HepG2 (cell line): ENCODE results near the gene EPB41L1. TPM values are rescaled to one million over a fixed set of nuclear protein-coding genes. Genes with fewer than 3 reads are reported as not detected.

Experiments used
- EHMT2 ChIP-seq: fragments of 200-600 bp; sonication (generic); IDR thresholded peaks from 2 replicates; pipeline ENCODE4 v1.7.0; 2017; ENCODE audit warnings: antibody characterized with exemption, low read depth, low read length, borderline replicate concordance
- ERF ChIP-seq: IDR thresholded peaks from 2 replicates; pipeline ENCODE4 v1.6.1; 2018; ENCODE audit warnings: missing biosample characterization, missing genetic modification reagents
- FOXP1 ChIP-seq, 2 experiments: fragments of 450-650 bp in 1 of 2; IDR thresholded peaks; 2 replicates each; pipeline ENCODE4 v1.6.1; 2017 to 2018; ENCODE audit warnings: antibody characterized with exemption in 1 of 2
- MZF1 ChIP-seq: sonication (generic); formaldehyde crosslinking; IDR thresholded peaks from 2 replicates; pipeline ENCODE4 v1.8.1; 2023; ENCODE audit warnings: mild to moderate bottlenecking, missing genetic modification reagents, borderline replicate concordance
- PRPF4 ChIP-seq: fragments of 200-400 bp; formaldehyde crosslinking; IDR thresholded peaks from 2 replicates; pipeline ENCODE4 v1.6.1; 2016; ENCODE audit warnings: low read length, low read depth; ENCODE audit not compliant: poor library complexity, severe bottlenecking
- SETDB1 ChIP-seq: sonication (generic); formaldehyde crosslinking; IDR thresholded peaks from 2 replicates; pipeline ENCODE4 v1.5.1; 2020; ENCODE audit warnings: missing genetic modification reagents, mild to moderate bottlenecking, borderline replicate concordance
- SSRP1 ChIP-seq: IDR thresholded peaks from 2 replicates; pipeline ENCODE4 v1.6.1; 2016; ENCODE audit warnings: control low read depth
- ZNF263 ChIP-seq: sonication (generic); formaldehyde crosslinking; IDR thresholded peaks from 2 replicates; pipeline ENCODE4 v1.4.0; 2020; ENCODE audit warnings: missing genetic modification reagents
- ZNF552 ChIP-seq: sonication (generic); formaldehyde crosslinking; IDR thresholded peaks from 2 replicates; pipeline ENCODE4 v1.9.0; 2022; ENCODE audit warnings: missing genetic modification reagents, mild to moderate bottlenecking, borderline replicate concordance
- ZNF556 ChIP-seq: sonication (generic); formaldehyde crosslinking; IDR thresholded peaks from 2 replicates; pipeline ENCODE4 v1.4.0; 2020; ENCODE audit warnings: mild to moderate bottlenecking, missing genetic modification reagents, borderline replicate concordance
- polyA plus RNA-seq, 8 experiments: library from polyadenylated mRNA; depleted of rRNA in 3 of 8; stranded (reverse) in 7 of 8; unstranded in 1 of 8; fragments of >200 nt; fragmentation: Illumina TruSeq in 4 of 8; extraction: Trizol in 4 of 8; gene quantifications; 2 replicates each; pipeline versions ENCODE4 v1.2.1 to v1.2.3, GENCODE V29; 2011 to 2016; ENCODE audit warnings: low read depth in 4 of 8, missing spikeins in 1 of 8, mixed read lengths in 1 of 8; ENCODE audit not compliant: insufficient read depth in 1 of 8
- total RNA-seq, 5 experiments: library from RNA; depleted of rRNA; stranded (reverse); fragments of >200 nt; fragmentation: Illumina TruSeq; extraction: Trizol; gene quantifications; 2 replicates each; pipeline ENCODE4 v1.2.3, GENCODE V29; 2016; ENCODE audit warnings: low read depth in 1 of 5
- TF ChIP-seq, protein P1 (sequence below): sonication (generic); formaldehyde crosslinking; IDR thresholded peaks from 2 replicates; pipeline ENCODE4 v1.5.0; 2020; ENCODE audit warnings: missing genetic modification reagents
- TF ChIP-seq, protein P2 (sequence below): sonication (generic); formaldehyde crosslinking; IDR thresholded peaks from 2 replicates; pipeline ENCODE4 v1.4.0; 2020; ENCODE audit warnings: missing genetic modification reagents
- TF ChIP-seq, protein P3 (sequence below): fragments of 450-650 bp; IDR thresholded peaks from 2 replicates; pipeline ENCODE4 v1.6.1; 2017
- TF ChIP-seq, protein P4 (sequence below): sonication (generic); formaldehyde crosslinking; IDR thresholded peaks from 2 replicates; pipeline ENCODE4 v1.5.1; 2020; ENCODE audit warnings: mild to moderate bottlenecking, missing genetic modification reagents, moderate library complexity
- TF ChIP-seq, protein P5 (sequence below), 2 experiments: IDR thresholded peaks; 2 replicates each; pipeline ENCODE4 v1.6.1; 2011 to 2012; ENCODE audit warnings: low read length in 2 of 2, borderline replicate concordance in 1 of 2, low read depth in 1 of 2, mild to moderate bottlenecking in 1 of 2, moderate library complexity in 1 of 2

Gene EPB41L1
- total and polyA plus RNA-seq, 2 of the 13 experiments (the other 11 are each of a cell fraction or from before 2014, with no cell fraction given) = 16.7 to 39.0 TPM

DNA sequence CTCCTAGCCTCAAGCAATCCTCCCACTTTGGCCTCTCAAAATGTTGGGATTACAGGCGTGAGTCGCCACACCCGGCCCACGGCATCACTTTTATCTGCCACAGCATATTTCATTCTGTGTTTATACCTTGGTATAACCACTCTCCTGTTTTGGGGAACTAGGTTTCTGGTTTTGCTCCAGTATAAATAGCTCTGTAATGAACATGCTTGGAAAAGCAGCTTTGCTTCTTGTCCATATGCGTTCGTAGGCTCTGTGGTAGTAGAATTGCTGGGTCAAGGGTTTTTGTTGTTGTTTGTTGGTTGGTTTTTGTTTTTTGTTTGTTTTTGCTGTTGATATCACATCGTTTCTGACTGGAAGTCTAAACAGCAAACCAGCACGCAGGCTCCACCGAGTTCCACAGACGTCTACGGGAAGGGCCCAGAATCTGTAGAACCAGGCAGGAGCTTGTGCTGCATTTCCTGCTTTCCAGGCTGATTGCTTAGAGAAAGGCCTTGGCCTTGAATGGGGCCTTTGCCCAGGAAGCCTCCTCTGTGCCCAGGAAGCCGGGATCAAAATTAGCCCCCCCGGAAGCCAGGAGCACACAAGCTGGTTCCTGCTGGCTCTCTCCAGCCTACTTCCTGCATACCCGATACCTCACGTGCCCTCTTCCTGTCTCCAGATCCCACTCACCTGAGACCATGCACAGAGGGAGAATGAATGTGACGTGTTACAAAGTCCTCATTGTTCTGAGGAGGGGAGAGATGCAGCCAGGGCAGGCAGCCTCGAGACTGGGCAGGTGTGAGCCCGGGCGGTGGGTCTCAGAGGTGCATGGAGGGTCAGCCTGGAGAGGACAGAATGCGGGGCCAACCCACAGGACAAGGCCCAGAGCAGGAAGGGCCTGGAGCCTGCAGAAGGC is 116.5 kb downstream of the EPB41L1 start (continued):
- TF ChIP-seq EHMT2 (peak; percentile 61; the same call in 1 of the 2 replicates), SETDB1 (CRISPR knock-in tag) (no peak), MZF1 (CRISPR knock-in tag) (no peak), ZNF263 (CRISPR knock-in tag) (no peak), ZNF552 (CRISPR knock-in tag) (no peak), FOXP1 (IDR thresholded peaks at IDR 0.05) (no peak), FOXP1 (CRISPR knock-in tag; IDR thresholded peaks at IDR 0.05) (no peak; the same call in 1 of the 2 replicates), ERF (peak; percentile 58), SSRP1 (CRISPR knock-in tag) (no peak; the same call in 1 of the 2 replicates), PRPF4 (peak; percentile 45), ZNF556 (no peak)
- TF ChIP-seq, protein P1, sequence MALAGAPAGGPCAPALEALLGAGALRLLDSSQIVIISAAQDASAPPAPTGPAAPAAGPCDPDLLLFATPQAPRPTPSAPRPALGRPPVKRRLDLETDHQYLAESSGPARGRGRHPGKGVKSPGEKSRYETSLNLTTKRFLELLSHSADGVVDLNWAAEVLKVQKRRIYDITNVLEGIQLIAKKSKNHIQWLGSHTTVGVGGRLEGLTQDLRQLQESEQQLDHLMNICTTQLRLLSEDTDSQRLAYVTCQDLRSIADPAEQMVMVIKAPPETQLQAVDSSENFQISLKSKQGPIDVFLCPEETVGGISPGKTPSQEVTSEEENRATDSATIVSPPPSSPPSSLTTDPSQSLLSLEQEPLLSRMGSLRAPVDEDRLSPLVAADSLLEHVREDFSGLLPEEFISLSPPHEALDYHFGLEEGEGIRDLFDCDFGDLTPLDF = no peak
- TF ChIP-seq, protein P2, sequence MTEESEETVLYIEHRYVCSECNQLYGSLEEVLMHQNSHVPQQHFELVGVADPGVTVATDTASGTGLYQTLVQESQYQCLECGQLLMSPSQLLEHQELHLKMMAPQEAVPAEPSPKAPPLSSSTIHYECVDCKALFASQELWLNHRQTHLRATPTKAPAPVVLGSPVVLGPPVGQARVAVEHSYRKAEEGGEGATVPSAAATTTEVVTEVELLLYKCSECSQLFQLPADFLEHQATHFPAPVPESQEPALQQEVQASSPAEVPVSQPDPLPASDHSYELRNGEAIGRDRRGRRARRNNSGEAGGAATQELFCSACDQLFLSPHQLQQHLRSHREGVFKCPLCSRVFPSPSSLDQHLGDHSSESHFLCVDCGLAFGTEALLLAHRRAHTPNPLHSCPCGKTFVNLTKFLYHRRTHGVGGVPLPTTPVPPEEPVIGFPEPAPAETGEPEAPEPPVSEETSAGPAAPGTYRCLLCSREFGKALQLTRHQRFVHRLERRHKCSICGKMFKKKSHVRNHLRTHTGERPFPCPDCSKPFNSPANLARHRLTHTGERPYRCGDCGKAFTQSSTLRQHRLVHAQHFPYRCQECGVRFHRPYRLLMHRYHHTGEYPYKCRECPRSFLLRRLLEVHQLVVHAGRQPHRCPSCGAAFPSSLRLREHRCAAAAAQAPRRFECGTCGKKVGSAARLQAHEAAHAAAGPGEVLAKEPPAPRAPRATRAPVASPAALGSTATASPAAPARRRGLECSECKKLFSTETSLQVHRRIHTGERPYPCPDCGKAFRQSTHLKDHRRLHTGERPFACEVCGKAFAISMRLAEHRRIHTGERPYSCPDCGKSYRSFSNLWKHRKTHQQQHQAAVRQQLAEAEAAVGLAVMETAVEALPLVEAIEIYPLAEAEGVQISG = peak; percentile 86
- TF ChIP-seq, protein P3, sequence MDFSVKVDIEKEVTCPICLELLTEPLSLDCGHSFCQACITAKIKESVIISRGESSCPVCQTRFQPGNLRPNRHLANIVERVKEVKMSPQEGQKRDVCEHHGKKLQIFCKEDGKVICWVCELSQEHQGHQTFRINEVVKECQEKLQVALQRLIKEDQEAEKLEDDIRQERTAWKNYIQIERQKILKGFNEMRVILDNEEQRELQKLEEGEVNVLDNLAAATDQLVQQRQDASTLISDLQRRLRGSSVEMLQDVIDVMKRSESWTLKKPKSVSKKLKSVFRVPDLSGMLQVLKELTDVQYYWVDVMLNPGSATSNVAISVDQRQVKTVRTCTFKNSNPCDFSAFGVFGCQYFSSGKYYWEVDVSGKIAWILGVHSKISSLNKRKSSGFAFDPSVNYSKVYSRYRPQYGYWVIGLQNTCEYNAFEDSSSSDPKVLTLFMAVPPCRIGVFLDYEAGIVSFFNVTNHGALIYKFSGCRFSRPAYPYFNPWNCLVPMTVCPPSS = no peak
- TF ChIP-seq, protein P4, sequence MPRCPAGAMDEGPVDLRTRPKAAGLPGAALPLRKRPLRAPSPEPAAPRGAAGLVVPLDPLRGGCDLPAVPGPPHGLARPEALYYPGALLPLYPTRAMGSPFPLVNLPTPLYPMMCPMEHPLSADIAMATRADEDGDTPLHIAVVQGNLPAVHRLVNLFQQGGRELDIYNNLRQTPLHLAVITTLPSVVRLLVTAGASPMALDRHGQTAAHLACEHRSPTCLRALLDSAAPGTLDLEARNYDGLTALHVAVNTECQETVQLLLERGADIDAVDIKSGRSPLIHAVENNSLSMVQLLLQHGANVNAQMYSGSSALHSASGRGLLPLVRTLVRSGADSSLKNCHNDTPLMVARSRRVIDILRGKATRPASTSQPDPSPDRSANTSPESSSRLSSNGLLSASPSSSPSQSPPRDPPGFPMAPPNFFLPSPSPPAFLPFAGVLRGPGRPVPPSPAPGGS (CRISPR knock-in tag) = no peak
- TF ChIP-seq, protein P5, sequence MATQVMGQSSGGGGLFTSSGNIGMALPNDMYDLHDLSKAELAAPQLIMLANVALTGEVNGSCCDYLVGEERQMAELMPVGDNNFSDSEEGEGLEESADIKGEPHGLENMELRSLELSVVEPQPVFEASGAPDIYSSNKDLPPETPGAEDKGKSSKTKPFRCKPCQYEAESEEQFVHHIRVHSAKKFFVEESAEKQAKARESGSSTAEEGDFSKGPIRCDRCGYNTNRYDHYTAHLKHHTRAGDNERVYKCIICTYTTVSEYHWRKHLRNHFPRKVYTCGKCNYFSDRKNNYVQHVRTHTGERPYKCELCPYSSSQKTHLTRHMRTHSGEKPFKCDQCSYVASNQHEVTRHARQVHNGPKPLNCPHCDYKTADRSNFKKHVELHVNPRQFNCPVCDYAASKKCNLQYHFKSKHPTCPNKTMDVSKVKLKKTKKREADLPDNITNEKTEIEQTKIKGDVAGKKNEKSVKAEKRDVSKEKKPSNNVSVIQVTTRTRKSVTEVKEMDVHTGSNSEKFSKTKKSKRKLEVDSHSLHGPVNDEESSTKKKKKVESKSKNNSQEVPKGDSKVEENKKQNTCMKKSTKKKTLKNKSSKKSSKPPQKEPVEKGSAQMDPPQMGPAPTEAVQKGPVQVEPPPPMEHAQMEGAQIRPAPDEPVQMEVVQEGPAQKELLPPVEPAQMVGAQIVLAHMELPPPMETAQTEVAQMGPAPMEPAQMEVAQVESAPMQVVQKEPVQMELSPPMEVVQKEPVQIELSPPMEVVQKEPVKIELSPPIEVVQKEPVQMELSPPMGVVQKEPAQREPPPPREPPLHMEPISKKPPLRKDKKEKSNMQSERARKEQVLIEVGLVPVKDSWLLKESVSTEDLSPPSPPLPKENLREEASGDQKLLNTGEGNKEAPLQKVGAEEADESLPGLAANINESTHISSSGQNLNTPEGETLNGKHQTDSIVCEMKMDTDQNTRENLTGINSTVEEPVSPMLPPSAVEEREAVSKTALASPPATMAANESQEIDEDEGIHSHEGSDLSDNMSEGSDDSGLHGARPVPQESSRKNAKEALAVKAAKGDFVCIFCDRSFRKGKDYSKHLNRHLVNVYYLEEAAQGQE (IDR thresholded peaks at IDR 0.05; ENCODE audit: borderline replicate concordance in 1 of 2, low read depth in 1 of 2, low read length in 2 of 2) = peak in 1 of 2 experiments; percentile 31; a peak in 1 of 4 replicates
